A673 (cell line): ENCODE results near the gene YARS2.

ENCODE experiments used
- EZH2 ChIP-seq: fragments of 200-600 bp; sonication (generic); IDR thresholded peaks from 2 replicates; pipeline ENCODE4 v1.6.1; 2017; ENCODE audit warnings: borderline replicate concordance, low read depth, mild to moderate bottlenecking, mixed read lengths, antibody characterized with exemption, low read length; ENCODE audit not compliant: poor library complexity, severe bottlenecking
- TF ChIP-seq, protein P1 (sequence below): fragments of 300-800, 200-600 bp; sonication (generic); conservative IDR thresholded peaks from 2 replicates; pipeline ENCODE4 v1.5.1; 2017; ENCODE audit warnings: low read depth, mild to moderate bottlenecking, antibody characterized with exemption, low read length, moderate library complexity, mixed read lengths

DNA sequence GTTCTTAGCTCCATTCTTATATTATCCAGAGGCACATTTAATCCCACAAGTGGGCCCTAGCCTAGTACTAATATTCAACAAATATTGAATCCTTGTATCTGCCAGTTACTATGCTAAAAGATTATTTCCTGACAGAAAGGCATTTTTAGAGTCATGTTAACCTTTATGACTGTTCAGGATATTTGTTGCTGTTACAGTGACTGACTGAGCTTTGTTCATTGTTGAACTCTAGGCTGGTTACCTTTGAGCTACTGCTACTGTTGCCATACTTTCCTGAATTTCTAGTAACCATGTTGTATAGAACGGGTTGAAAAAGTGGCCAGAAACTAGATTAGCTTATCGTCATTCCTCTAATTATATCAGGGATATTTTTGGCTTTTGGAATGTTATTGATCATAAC lies 46.8 kb downstream of the YARS2 start:
- TF ChIP-seq, protein P1, sequence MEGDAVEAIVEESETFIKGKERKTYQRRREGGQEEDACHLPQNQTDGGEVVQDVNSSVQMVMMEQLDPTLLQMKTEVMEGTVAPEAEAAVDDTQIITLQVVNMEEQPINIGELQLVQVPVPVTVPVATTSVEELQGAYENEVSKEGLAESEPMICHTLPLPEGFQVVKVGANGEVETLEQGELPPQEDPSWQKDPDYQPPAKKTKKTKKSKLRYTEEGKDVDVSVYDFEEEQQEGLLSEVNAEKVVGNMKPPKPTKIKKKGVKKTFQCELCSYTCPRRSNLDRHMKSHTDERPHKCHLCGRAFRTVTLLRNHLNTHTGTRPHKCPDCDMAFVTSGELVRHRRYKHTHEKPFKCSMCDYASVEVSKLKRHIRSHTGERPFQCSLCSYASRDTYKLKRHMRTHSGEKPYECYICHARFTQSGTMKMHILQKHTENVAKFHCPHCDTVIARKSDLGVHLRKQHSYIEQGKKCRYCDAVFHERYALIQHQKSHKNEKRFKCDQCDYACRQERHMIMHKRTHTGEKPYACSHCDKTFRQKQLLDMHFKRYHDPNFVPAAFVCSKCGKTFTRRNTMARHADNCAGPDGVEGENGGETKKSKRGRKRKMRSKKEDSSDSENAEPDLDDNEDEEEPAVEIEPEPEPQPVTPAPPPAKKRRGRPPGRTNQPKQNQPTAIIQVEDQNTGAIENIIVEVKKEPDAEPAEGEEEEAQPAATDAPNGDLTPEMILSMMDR = no peak
- TF ChIP-seq EZH2 = no peak
